Panc1 (cell line): ENCODE measurements around the gene COPS8.

Source experiments
- POLR2AphosphoS5 ChIP-seq: IDR thresholded peaks from 2 replicates; pipeline ENCODE4 v1.6.1; 2012; ENCODE audit warnings: mild to moderate bottlenecking, low read depth, low read length, moderate library complexity
- SIN3A ChIP-seq: IDR thresholded peaks from 2 replicates; pipeline ENCODE4 v1.6.1; 2012; ENCODE audit warnings: low read depth, mild to moderate bottlenecking, low read length, moderate library complexity, borderline replicate concordance; ENCODE audit not compliant: insufficient read depth
- TF ChIP-seq, protein P1 (sequence below): fragments of 450-650 bp; IDR thresholded peaks from 2 replicates; pipeline ENCODE4 v1.5.1; 2017; ENCODE audit warnings: mild to moderate bottlenecking

DNA sequence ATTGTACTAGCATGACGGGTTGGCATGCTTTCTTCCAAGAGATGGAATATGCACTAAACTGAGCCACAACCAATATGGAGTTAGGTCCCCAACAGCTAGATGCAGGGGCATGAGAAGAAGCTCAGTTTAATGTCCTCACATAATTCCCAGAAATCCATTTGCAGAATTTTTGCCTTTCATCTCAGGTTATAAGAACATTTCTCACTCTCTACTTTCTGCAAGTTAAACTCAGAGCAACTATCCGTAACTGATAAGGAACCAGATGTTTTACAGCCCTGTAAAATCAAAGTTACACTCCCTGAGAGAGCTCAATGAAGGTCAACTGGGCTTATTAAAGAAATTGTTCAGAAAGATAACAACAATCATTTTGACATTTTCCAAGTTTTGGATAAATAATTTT is 30.7 kb downstream of the COPS8 start:
- TF ChIP-seq, protein P1, sequence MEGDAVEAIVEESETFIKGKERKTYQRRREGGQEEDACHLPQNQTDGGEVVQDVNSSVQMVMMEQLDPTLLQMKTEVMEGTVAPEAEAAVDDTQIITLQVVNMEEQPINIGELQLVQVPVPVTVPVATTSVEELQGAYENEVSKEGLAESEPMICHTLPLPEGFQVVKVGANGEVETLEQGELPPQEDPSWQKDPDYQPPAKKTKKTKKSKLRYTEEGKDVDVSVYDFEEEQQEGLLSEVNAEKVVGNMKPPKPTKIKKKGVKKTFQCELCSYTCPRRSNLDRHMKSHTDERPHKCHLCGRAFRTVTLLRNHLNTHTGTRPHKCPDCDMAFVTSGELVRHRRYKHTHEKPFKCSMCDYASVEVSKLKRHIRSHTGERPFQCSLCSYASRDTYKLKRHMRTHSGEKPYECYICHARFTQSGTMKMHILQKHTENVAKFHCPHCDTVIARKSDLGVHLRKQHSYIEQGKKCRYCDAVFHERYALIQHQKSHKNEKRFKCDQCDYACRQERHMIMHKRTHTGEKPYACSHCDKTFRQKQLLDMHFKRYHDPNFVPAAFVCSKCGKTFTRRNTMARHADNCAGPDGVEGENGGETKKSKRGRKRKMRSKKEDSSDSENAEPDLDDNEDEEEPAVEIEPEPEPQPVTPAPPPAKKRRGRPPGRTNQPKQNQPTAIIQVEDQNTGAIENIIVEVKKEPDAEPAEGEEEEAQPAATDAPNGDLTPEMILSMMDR, result no peak
- TF ChIP-seq SIN3A, result no peak
- TF ChIP-seq POLR2AphosphoS5, result no peak
